PC-9 (cell line): Measurements from ENCODE around the gene CXCL3. TPM values are rescaled to one million over a fixed set of nuclear protein-coding genes. Genes with fewer than 3 reads are reported as not detected.

Source experiments
- BruUV-seq: library from RNA; stranded (reverse); fragments of 400-500 nt; replicated peaks from 2 replicates; lab custom pipeline; 2021; lab: Mats Ljungman, UMichigan
- CTCF ChIA-PET: fragments of 300-600 bp; sonication (Branson Sonifier 250); formaldehyde crosslinking; loops from one replicate; lab custom pipeline; 2022; ENCODE audit warnings: antibody characterized with exemption; lab: Charles Lee
- POLR2A ChIA-PET: fragments of 300-600 bp; sonication (Branson Sonifier 250); formaldehyde crosslinking; loops from one replicate; lab custom pipeline; 2022; ENCODE audit warnings: antibody characterized with exemption; ENCODE audit not compliant: unreplicated experiment; lab: Charles Lee
- DNase-seq, 2 experiments: peaks; one replicate each; pipeline versions ENCODE4 v3.0.0 to v3.0.0-alpha.2; 2015 to 2022; ENCODE audit warnings: mixed read lengths in 1 of 2
- H2AFZ ChIP-seq: fragments of 200-600 bp; sonication (generic); 2 replicates; pipeline ENCODE4 v1.8.1; 2017; ENCODE audit warnings: antibody characterized with exemption
- H3F3A ChIP-seq: fragments of 200-600 bp; sonication (generic); 2 replicates; pipeline ENCODE4 v1.8.1; 2017; ENCODE audit warnings: antibody characterized with exemption, mild to moderate bottlenecking, low read depth; ENCODE audit not compliant: insufficient read depth
- H3K27ac ChIP-seq: fragments of 200-600 bp; sonication (generic); 2 replicates; pipeline ENCODE4 v1.6.1; 2016; ENCODE audit warnings: mixed run types
- H3K27me3 ChIP-seq: fragments of 200-600 bp; sonication (generic); 2 replicates; pipeline ENCODE4 v1.6.1; 2016; ENCODE audit warnings: low read depth, mixed run types; ENCODE audit not compliant: insufficient read depth
- H3K36me3 ChIP-seq: fragments of 200-600 bp; sonication (generic); 2 replicates; pipeline ENCODE4 v1.6.1; 2016; ENCODE audit warnings: low read depth, mixed run types
- H3K4me1 ChIP-seq: fragments of 200-600 bp; sonication (generic); replicated peaks from 2 replicates; pipeline ENCODE4 v1.6.1; 2016; ENCODE audit warnings: mixed run types; ENCODE audit not compliant: insufficient read depth
- H3K4me2 ChIP-seq: fragments of 200-600 bp; sonication (generic); 2 replicates; pipeline ENCODE4 v1.6.1; 2017; ENCODE audit warnings: mixed run types
- H3K4me3 ChIP-seq: fragments of 200-600 bp; sonication (generic); 2 replicates; pipeline ENCODE4 v1.6.1; 2016; ENCODE audit warnings: mixed run types
- H3K79me2 ChIP-seq: fragments of 200-600 bp; sonication (generic); 2 replicates; pipeline ENCODE4 v1.6.1; 2017; ENCODE audit warnings: low read depth, mixed run types
- H3K9me2 ChIP-seq: fragments of 200-600 bp; sonication (generic); 2 replicates; pipeline ENCODE4 v1.8.1; 2017; ENCODE audit warnings: mild to moderate bottlenecking; ENCODE audit not compliant: insufficient read depth
- H3K9me3 ChIP-seq: fragments of 200-600 bp; sonication (generic); 2 replicates; pipeline ENCODE4 v1.8.1; 2016; ENCODE audit warnings: low read depth; ENCODE audit not compliant: insufficient read depth
- H4K20me1 ChIP-seq: fragments of 200-600 bp; sonication (generic); 2 replicates; pipeline ENCODE4 v1.8.1; 2017; ENCODE audit not compliant: insufficient read depth
- CTCF ChIP-seq: fragments of 200-600 bp; sonication (generic); conservative IDR thresholded peaks from 2 replicates; pipeline ENCODE4 v1.6.1; 2017; ENCODE audit warnings: mixed run types, antibody characterized with exemption, mild to moderate bottlenecking, moderate library complexity
- EZH2 ChIP-seq: fragments of 200-600 bp; sonication (generic); IDR thresholded peaks from 2 replicates; pipeline ENCODE4 v1.8.0; 2017; ENCODE audit warnings: antibody characterized with exemption, low read depth
- intact Hi-C: fragments of 100-400 bp; cut with micrococcal nuclease; formaldehyde crosslinking; loops from one replicate; pipeline ENCODE4 v1.10.0; 2022; ENCODE audit not compliant: unreplicated experiment
- total RNA-seq: library from RNA; stranded (reverse); gene quantifications from 2 replicates; pipeline ENCODE4 v1.2.3, GENCODE V29; 2021

Gene CXCL3
- total RNA-seq, 1 experiment from 2014 or later, result not detected

DNA sequence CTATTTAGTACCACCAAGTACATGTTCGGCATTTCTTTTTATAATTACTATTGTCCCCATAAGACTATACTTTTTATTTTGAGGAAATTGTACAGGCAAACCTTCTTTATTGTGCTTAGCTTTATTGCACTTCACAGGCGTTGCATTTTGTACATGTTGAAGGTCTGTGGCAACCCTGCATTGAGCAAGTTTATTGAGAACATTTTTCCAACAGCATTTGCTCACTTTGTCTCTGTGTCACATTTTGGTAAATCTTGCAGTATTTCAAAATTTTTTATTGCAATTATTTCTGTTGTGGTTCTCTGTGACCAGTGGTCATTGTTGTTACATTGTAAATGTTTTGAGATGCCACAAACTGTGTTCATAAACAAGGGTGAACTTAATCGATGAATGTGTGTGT lies 29.2 kb downstream of the CXCL3 start:
- no peak for DNase-seq
- no peak overlapping the region for H3K4me3 ChIP-seq
- TF ChIP-seq CTCF (no peak), EZH2 (no peak)

GRCh38 chr4:74006009-74006476 lies 32.4 kb downstream of the CXCL3 start:
- H3K27me3 ChIP-seq, result no peaks in the 10 kb centered on the region
- TF ChIP-seq CTCF (no peak), EZH2 (no peak)
- no peaks in the 10 kb centered on the region for H3K79me2 ChIP-seq
- no peaks in the 10 kb centered on the region for H3K36me3 ChIP-seq
- H3K4me2 ChIP-seq, result peak overlapping the region; percentile 54
- ChIA-PET CTCF (no interaction called here), POLR2A (no interaction called here)
- no TSS peak for BruUV-seq
- 0 out of 2 replicates have a peak, but pooled peaks cover 5% of the 10 kb centered on the region for H3K9me2 ChIP-seq
- no peaks in the 10 kb centered on the region for H4K20me1 ChIP-seq
- H3K27ac ChIP-seq, result peak overlapping the region; percentile 68
- no peaks in the 10 kb centered on the region for H3K9me3 ChIP-seq
- DNase-seq, result no peak
- H3K4me3 ChIP-seq, result no peak overlapping the region
- H3F3A ChIP-seq, result peaks cover 10% of the 10 kb centered on the region; the same call in 1 of the 2 replicates
- intact Hi-C loops, result no loop called here
- peaks cover 15% of the 10 kb centered on the region for H3K4me1 ChIP-seq
- H2AFZ ChIP-seq, result no peak overlapping the region

More for the DNA sequence above, 29.2 kb downstream of the CXCL3 start:
- H2AFZ ChIP-seq, result no peak overlapping the region
- POLR2A ChIA-PET, result no interaction called here
- no peak overlapping the region for H3K4me2 ChIP-seq
- H3K4me1 ChIP-seq, result peaks cover 15% of the 10 kb centered on the region
- CTCF ChIA-PET, result no interaction called here
- H3K27ac ChIP-seq, result no peak overlapping the region
- H3K9me2 ChIP-seq, result 0 out of 2 replicates have a peak, but pooled peaks cover 5% of the 10 kb centered on the region
- no peaks in the 10 kb centered on the region for H4K20me1 ChIP-seq
- no peaks in the 10 kb centered on the region for H3K27me3 ChIP-seq
- BruUV-seq, result no TSS peak
- no peaks in the 10 kb centered on the region for H3K9me3 ChIP-seq
- intact Hi-C loops, result no loop called here
- no peaks in the 10 kb centered on the region for H3K36me3 ChIP-seq
- H3F3A ChIP-seq, result peaks cover 10% of the 10 kb centered on the region; the same call in 1 of the 2 replicates
- H3K79me2 ChIP-seq, result no peaks in the 10 kb centered on the region

DNA sequence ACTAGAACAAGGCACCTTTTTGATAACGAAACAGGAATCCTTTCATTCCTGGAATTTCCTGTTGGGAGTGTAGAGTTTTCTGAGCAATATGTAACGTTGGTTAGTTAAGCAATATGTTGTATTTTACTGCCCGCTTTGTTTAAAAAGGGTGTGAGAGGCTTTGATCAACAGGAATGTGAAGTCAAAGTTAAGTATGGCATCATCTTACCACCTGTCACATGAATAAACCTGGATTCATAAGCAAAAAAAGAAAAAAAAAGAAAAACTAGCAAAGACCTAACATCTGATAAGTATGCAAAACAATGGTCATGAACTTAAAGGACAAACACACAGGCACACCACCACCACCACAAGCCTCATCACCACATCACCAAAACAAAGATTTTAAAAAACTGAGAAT lies 33.0 kb downstream of the CXCL3 start:
- Histone ChIP-seq H3F3A (peaks cover 10% of the 10 kb centered on the region; the same call in 1 of the 2 replicates), H3K9me3 (no peaks in the 10 kb centered on the region), H4K20me1 (no peaks in the 10 kb centered on the region), H3K4me3 (no peak overlapping the region), H3K4me1 (peaks cover 15% of the 10 kb centered on the region), H3K79me2 (no peaks in the 10 kb centered on the region), H3K9me2 (0 out of 2 replicates have a peak, but pooled peaks cover 5% of the 10 kb centered on the region), H3K36me3 (no peaks in the 10 kb centered on the region), H3K27ac (peak overlapping the region; percentile 68), H3K27me3 (no peaks in the 10 kb centered on the region), H2AFZ (no peak overlapping the region), H3K4me2 (peak overlapping the region; percentile 54)
- ChIA-PET POLR2A (no interaction called here), CTCF (no interaction called here)
- TF ChIP-seq CTCF (no peak), EZH2 (no peak)
- BruUV-seq, result no TSS peak
- intact Hi-C loops, result no loop called here
- DNase-seq, result peak in 1 of 2 experiments; percentile 82
